HG03045 (cell line): Measurements from ENCODE around the gene PRSS56.

Experiments
- ATAC-seq: cut with Tn5 transposase; IDR thresholded peaks from one replicate; pipeline ENCODE4 v1.9.1; 2021; ENCODE audit warnings: mild to moderate bottlenecking, moderate library complexity; ENCODE audit not compliant: unreplicated experiment

Gene PRSS56

GRCh38 chr2:232486558-232487384, 33.4 kb upstream of the PRSS56 start:
- no peak for ATAC-seq

- ATAC-seq, result no peak
These were observed 32.6 kb upstream of the PRSS56 start, which contains the start of gene ECEL1 for GRCh38 chr2:232487385-232488096. TSS of gene ECEL1 (minus strand) at chr2:232487834. CDS start at chr2:232486653, 1,181 bp downstream.

GRCh38 chr2:232488097-232488711, 32.0 kb upstream of the PRSS56 start:
- ATAC-seq, result no peak

- ATAC-seq, result no peak
These were observed 31.4 kb upstream of the PRSS56 start for GRCh38 chr2:232488721-232489300.

GRCh38 chr2:232489516-232490220, 30.5 kb upstream of the PRSS56 start:
- ATAC-seq, result no peak

GRCh38 chr2:232490221-232491138, 29.7 kb upstream of the PRSS56 start:
- ATAC-seq, result no peak

- ATAC-seq, result no peak
These were observed 28.9 kb upstream of the PRSS56 start for GRCh38 chr2:232491139-232491780.

GRCh38 chr2:232492236-232492848, 27.8 kb upstream of the PRSS56 start:
- ATAC-seq, result no peak

GRCh38 chr2:232492963-232493700, 27.1 kb upstream of the PRSS56 start:
- ATAC-seq, result no peak

GRCh38 chr2:232493701-232494474, 26.3 kb upstream of the PRSS56 start:
- no peak for ATAC-seq

- ATAC-seq, result no peak
These were observed 25.6 kb upstream of the PRSS56 start for GRCh38 chr2:232494542-232494941.

- ATAC-seq, result no peak
These were observed 24.9 kb upstream of the PRSS56 start for GRCh38 chr2:232495292-232495691.

- no peak for ATAC-seq
These were observed 23.5 kb upstream of the PRSS56 start for GRCh38 chr2:232496501-232497270.

GRCh38 chr2:232497348-232497747, 22.8 kb upstream of the PRSS56 start:
- no peak for ATAC-seq

GRCh38 chr2:232498452-232498851, 21.7 kb upstream of the PRSS56 start:
- ATAC-seq, result no peak

- ATAC-seq, result no peak
These were observed 18.8 kb upstream of the PRSS56 start for GRCh38 chr2:232501331-232501771.
